Osteocyte (in vitro differentiated cells): ENCODE measurements around the gene ALOX15. TPM values are rescaled to one million over a fixed set of nuclear protein-coding genes. Genes with fewer than 3 reads are reported as not detected.
"Not testable (repeated sequence)": the region's sequence is repeated elsewhere in the genome, so short reads cannot be mapped to it uniquely, and the experiment has no call there.

Source experiments
- DNase-seq: peaks from one replicate; pipeline ENCODE4 v3.0.0; 2021; ENCODE audit warnings: mixed read lengths; ENCODE audit not compliant: unreplicated experiment; ENCODE audit errors: extremely low spot score
- H3K27ac Mint-ChIP-seq: one replicate; pipeline ENCODE4 v1.8.0; 2021; ENCODE audit warnings: mild to moderate bottlenecking, mixed read lengths; ENCODE audit not compliant: unreplicated experiment
- H3K27me3 Mint-ChIP-seq: one replicate; pipeline ENCODE4 v1.8.0; 2021; ENCODE audit warnings: mixed read lengths; ENCODE audit not compliant: unreplicated experiment
- H3K36me3 Mint-ChIP-seq: one replicate; pipeline ENCODE4 v1.8.0; 2021; ENCODE audit warnings: mixed read lengths; ENCODE audit not compliant: unreplicated experiment
- H3K4me1 Mint-ChIP-seq: one replicate; pipeline ENCODE4 v1.8.0; 2021; ENCODE audit warnings: mixed read lengths; ENCODE audit not compliant: unreplicated experiment
- H3K4me3 Mint-ChIP-seq: one replicate; pipeline ENCODE4 v1.8.0; 2021; ENCODE audit warnings: mild to moderate bottlenecking, moderate library complexity, mixed read lengths; ENCODE audit not compliant: unreplicated experiment
- H3K9me3 Mint-ChIP-seq: one replicate; pipeline ENCODE4 v1.8.0; 2021; ENCODE audit warnings: mixed read lengths; ENCODE audit not compliant: unreplicated experiment
- CTCF ChIP-seq: fragments of 200-600 bp; sonication (generic); IDR thresholded peaks from 2 replicates; pipeline ENCODE4 v1.5.0; 2021; ENCODE audit warnings: antibody characterized with exemption, mild to moderate bottlenecking, moderate library complexity
- total RNA-seq: library from RNA; stranded (reverse); gene quantifications from 2 replicates; pipeline ENCODE4 v1.2.1, GENCODE V29; 2021

ALOX15 gene
- total RNA-seq, 1 donor from 2014 or later = not detected

DNA sequence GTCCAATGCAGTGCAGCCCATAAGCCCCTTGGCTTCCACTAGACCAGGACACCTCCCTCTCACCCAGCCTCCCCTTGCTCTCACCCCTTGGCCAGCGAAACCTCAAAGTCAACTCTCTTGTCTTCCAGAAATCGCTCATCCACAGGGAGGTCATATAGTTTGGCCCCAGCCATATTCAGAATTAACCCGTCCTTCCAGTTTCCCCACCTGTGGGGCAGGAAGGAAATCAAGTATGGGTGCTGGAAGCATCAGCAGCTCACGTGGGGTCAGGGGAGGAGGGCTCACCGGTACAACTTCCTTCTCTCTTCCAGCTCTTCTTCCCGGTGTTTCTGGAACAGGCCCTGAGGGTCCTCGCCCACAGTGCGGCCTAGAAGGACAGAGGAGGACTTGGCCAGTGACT lies 2.7 kb downstream of the ALOX15 start:
- H3K27me3 Mint-ChIP-seq = peaks cover 75% of the 10 kb centered on the region
- H3K27ac Mint-ChIP-seq, H3K4me3 Mint-ChIP-seq, DNase-seq, H3K9me3 Mint-ChIP-seq, H3K36me3 Mint-ChIP-seq: not testable (repeated sequence)
- peaks cover 12% of the 10 kb centered on the region for H3K4me1 Mint-ChIP-seq

GRCh38 chr17:4636474-4637100 lies 4.9 kb downstream of the ALOX15 start:
- Mint-ChIP-seq H3K27me3 (peaks cover 60% of the 10 kb centered on the region), H3K27ac (no peak overlapping the region), H3K36me3 (no peaks in the 10 kb centered on the region), H3K4me1 (peaks cover 9% of the 10 kb centered on the region), H3K4me3 (no peak overlapping the region), H3K9me3 (no peaks in the 10 kb centered on the region)
- TF ChIP-seq CTCF = no peak
- no peak for DNase-seq

- Mint-ChIP-seq H3K9me3 (no peaks in the 10 kb centered on the region), H3K4me3 (no peak overlapping the region), H3K4me1 (peaks cover 4% of the 10 kb centered on the region), H3K27ac (no peak overlapping the region), H3K27me3 (peaks cover 53% of the 10 kb centered on the region), H3K36me3 (no peaks in the 10 kb centered on the region)
- DNase-seq = no peak
- TF ChIP-seq CTCF = no peak
Observed at GRCh38 chr17:4635823-4636375, 5.6 kb downstream of the ALOX15 start.

DNA sequence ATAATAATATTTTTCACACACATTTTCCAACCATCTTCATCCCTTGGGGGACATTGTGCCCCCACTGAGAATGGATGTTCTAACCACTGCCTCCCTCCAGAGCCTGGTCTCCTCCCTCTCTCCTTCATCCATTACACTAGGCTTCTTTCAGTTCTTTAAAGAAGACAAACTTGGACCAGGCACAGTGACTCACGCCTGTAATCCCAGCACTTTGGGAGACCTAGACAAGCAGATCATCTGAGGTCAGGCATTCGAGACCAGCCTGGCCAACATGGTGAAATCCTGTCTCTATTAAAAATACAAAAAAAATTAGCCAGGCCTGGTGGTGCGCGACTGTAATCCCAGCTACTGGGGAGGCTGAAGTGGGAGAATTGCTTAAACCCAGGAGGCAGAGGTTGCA lies 6.5 kb downstream of the ALOX15 start:
- Mint-ChIP-seq H3K4me3 (no peak overlapping the region), H3K36me3 (no peaks in the 10 kb centered on the region), H3K27ac (no peak overlapping the region), H3K27me3 (peaks cover 50% of the 10 kb centered on the region), H3K9me3 (no peaks in the 10 kb centered on the region), H3K4me1 (peaks cover 1% of the 10 kb centered on the region)
- no peak for DNase-seq
- TF ChIP-seq CTCF = no peak

DNA sequence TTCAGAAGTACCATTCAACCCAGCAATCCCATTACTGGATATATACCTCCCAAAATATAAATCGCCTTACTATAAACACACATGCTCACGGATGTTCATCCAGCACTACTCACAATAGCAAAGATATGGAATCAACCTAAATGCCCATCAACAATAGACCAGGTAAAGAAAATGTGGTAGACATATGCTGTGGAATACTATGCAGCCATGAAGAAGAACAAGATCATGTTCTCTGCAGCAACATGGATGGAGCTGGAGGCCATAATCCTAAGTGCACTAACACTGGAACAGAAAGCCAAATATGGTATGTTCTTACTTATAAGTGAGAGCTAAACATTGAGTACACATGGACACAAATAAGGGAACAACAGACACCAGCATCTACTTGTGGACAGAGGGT lies 7.8 kb downstream of the ALOX15 start:
- no peaks in the 10 kb centered on the region for H3K36me3 Mint-ChIP-seq
- H3K9me3 Mint-ChIP-seq = no peaks in the 10 kb centered on the region
- H3K4me1 Mint-ChIP-seq = no peaks in the 10 kb centered on the region
- DNase-seq = no peak
- no peak for TF ChIP-seq CTCF
- no peak overlapping the region for H3K27ac Mint-ChIP-seq
- peaks cover 42% of the 10 kb centered on the region for H3K27me3 Mint-ChIP-seq
- H3K4me3 Mint-ChIP-seq = no peak overlapping the region
